GM12892 (cell line): ENCODE results near the gene PRDM10.

Source experiments
- POLR2A ChIP-seq: IDR thresholded peaks from 2 replicates; pipeline ENCODE4 v1.6.1; 2011; ENCODE audit warnings: low read depth, low read length, control low read depth
- POLR2AphosphoS5 ChIP-seq: IDR thresholded peaks from 2 replicates; pipeline ENCODE4 v1.6.1; 2011; ENCODE audit warnings: low read depth, low read length, control low read depth

- no peak for TF ChIP-seq POLR2A
- no peak for TF ChIP-seq POLR2AphosphoS5
Measured at GRCh38 chr11:129888451-129888850, 114.2 kb downstream of the PRDM10 start.
